ENCODE results near the gene GPR108. TPM values are rescaled to one million over a fixed set of nuclear protein-coding genes. Genes with fewer than 3 reads are reported as not detected.

Gene GPR108
- 10 to 100 TPM; 38.2 to 61.7 (median 48.2) TPM for total RNA-seq

DNA sequence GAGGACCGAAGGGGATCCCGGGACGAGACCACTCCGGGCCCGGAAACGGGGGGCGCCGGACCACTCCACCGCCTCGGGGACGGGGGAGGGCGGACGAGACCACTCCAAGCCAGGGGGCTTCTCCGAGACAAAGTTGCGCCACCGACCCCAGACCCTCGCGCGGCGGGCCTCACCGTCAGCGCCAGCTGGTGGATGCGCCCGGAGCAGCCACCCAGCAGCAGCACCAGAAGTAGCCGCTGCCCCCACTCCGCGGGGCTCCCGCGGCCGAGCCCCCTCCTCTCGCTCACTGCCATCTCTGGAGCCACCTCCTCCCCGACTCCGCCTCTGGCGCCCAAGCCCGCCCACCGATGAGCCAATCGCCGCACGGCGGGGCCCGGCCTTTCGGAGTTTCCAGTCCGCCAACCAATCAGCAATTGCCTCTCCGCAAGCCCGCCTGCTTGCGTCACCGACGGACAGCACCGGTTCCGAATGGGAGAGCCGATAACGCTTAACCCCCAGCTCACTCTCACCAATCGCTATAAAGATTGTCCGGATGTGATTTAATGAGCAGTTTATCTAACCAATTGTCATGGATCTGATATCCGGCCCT, at the start of gene GPR108:
Gene GPR108, minus strand, starts transcription at position 297 of the 589 bp plus-strand sequence. Its CDS starts 4 bp downstream, at position 293.
- H3K27ac ChIP-seq (replicated peaks in 1 of 4), result peak within 1 kb of the TSS; percentile 95 to 99 (median 97)
- H3K36me3 ChIP-seq, result peaks cover 5 to 22% (median 20%) of the 10 kb centered on the region in 4 donors
- DNase-seq (ENCODE audit: extremely low spot score), result peak; percentile 100
- H3K4me1 ChIP-seq, result peaks cover 37 to 68% (median 49%) of the 10 kb centered on the region in 4 donors
- no peaks in the 10 kb centered on the region for H3K9me3 ChIP-seq
- intact Hi-C loops (cut with DNase I), result loop anchor here (5.0 to 10.0 kb wide), 3 partner anchors 103 to 220 kb away; no protein-coding TSS in a partner anchor
- H3K4me3 ChIP-seq, result peak within 1 kb of the TSS; percentile 83 to 95 (median 88)
- no peaks in the 10 kb centered on the region for H3K27me3 ChIP-seq
- 0% methylated on average over 22 of the region's 55 CpGs for WGBS
- TF ChIP-seq POLR2A (IDR thresholded peaks at IDR 0.05; ENCODE audit: low read depth), result no peak
- TF ChIP-seq EP300 (IDR thresholded peaks at IDR 0.05), result no peak
- peak; percentile 29 to 76 for TF ChIP-seq POLR2AphosphoS5 (IDR thresholded peaks at IDR 0.05)
- TF ChIP-seq, protein P1, sequence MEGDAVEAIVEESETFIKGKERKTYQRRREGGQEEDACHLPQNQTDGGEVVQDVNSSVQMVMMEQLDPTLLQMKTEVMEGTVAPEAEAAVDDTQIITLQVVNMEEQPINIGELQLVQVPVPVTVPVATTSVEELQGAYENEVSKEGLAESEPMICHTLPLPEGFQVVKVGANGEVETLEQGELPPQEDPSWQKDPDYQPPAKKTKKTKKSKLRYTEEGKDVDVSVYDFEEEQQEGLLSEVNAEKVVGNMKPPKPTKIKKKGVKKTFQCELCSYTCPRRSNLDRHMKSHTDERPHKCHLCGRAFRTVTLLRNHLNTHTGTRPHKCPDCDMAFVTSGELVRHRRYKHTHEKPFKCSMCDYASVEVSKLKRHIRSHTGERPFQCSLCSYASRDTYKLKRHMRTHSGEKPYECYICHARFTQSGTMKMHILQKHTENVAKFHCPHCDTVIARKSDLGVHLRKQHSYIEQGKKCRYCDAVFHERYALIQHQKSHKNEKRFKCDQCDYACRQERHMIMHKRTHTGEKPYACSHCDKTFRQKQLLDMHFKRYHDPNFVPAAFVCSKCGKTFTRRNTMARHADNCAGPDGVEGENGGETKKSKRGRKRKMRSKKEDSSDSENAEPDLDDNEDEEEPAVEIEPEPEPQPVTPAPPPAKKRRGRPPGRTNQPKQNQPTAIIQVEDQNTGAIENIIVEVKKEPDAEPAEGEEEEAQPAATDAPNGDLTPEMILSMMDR (IDR thresholded peaks at IDR 0.05), result no peak

DNA sequence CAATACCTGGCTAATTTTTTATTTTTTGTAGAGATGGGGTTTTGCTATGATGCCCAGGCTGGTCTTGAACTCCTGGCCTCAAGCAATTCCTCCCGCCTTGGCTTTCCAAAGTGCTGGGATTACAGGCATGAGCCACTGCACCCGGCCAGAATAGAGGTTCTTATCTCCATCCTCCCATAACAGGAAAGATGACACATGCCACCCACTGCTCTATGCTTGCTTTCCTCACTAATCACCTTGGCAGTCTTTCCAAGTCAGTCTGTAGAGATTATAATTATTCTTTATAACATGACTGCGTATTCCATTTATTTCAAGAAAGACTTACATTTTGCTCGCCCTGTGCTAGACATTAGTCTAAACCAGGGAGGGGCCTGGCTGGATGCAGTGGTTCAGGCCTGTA, 41.8 kb upstream of the GPR108 start:
- Histone ChIP-seq H3K9me3 (no peaks in the 10 kb centered on the region), H3K27me3 (no peaks in the 10 kb centered on the region), H3K36me3 (no peaks in the 10 kb centered on the region), H3K27ac (replicated peaks in 1 of 4) (no peak overlapping the region), H3K4me1 (peaks cover 0 to 8% (median 2%) of the 10 kb centered on the region in 4 donors), H3K4me3 (no peak overlapping the region)
- no peak for DNase-seq (ENCODE audit: extremely low spot score)
- 53% methylated on average over 4 of the region's 4 CpGs for WGBS
- intact Hi-C loops (cut with DNase I), result no loop called here
- TF ChIP-seq EP300 (IDR thresholded peaks at IDR 0.05), result no peak
- TF ChIP-seq POLR2A (IDR thresholded peaks at IDR 0.05; ENCODE audit: low read depth), result no peak
- no peak for TF ChIP-seq POLR2AphosphoS5 (IDR thresholded peaks at IDR 0.05)
- TF ChIP-seq, protein P1 (IDR thresholded peaks at IDR 0.05), result no peak

DNA sequence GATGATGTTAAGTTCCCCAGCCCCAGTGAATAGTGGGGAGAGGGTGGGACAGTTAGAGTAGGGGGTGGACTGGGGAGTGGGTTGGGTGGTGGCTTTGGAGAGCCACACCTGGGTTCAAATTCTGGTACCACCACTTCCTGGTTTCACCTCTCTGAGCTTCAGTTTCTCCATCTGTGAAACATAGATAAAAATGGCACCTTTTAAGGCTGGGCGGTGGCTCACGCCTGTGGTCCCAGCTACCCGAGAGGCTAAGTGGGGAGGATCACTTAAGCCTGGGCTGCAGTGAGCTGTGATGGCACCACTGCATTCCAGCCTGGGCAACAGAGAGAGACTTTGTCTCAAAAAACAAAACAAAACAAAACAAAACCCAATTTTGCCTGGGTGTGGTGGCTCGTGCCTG, 41.0 kb upstream of the GPR108 start:
- intact Hi-C loops (cut with DNase I), result no loop called here
- Histone ChIP-seq H3K27ac (replicated peaks in 1 of 4) (no peak overlapping the region), H3K4me3 (no peak overlapping the region), H3K27me3 (peaks cover 0 to 1% (median 0%) of the 10 kb centered on the region in 4 donors), H3K36me3 (no peaks in the 10 kb centered on the region), H3K4me1 (peaks cover 0 to 8% (median 2%) of the 10 kb centered on the region in 4 donors), H3K9me3 (no peaks in the 10 kb centered on the region)
- 87% methylated on average over 4 of the region's 4 CpGs for WGBS
- TF ChIP-seq, protein P1 (IDR thresholded peaks at IDR 0.05), result no peak
- TF ChIP-seq EP300 (IDR thresholded peaks at IDR 0.05), result no peak
- no peak for TF ChIP-seq POLR2AphosphoS5 (IDR thresholded peaks at IDR 0.05)
- TF ChIP-seq POLR2A (IDR thresholded peaks at IDR 0.05; ENCODE audit: low read depth), result no peak
- no peak for DNase-seq (ENCODE audit: extremely low spot score)

DNA sequence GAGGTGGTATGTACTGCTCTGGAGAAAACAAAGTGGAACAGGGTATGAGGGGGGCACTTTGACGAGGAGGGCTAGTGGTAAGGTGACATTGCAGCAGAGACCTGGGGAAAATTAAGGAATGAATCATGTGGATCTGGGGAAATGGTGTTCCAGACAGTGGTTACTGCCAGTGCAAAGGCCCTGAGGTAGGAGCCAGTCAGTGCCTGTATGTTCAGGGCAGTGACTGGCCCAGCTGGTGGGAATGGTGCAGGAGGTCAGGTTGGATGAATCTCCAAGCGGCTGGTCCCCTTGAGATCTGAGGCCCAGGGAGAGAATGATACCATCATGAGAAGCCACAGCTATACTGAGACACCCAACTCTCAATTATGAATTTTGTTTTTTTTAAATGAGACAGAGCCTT, 40.1 kb upstream of the GPR108 start:
- no peak overlapping the region for H3K27ac ChIP-seq (replicated peaks in 1 of 4)
- no peaks in the 10 kb centered on the region for H3K36me3 ChIP-seq
- DNase-seq (ENCODE audit: extremely low spot score), result no peak
- TF ChIP-seq POLR2AphosphoS5 (IDR thresholded peaks at IDR 0.05), result no peak
- TF ChIP-seq, protein P1 (IDR thresholded peaks at IDR 0.05), result no peak
- TF ChIP-seq POLR2A (IDR thresholded peaks at IDR 0.05; ENCODE audit: low read depth), result no peak
- no peak for TF ChIP-seq EP300 (IDR thresholded peaks at IDR 0.05)
- WGBS, result 81% methylated on average over 2 of the region's 2 CpGs
- H3K4me3 ChIP-seq, result no peak overlapping the region
- H3K4me1 ChIP-seq, result peaks cover 0 to 8% (median 2%) of the 10 kb centered on the region in 4 donors
- H3K27me3 ChIP-seq, result peaks cover 0 to 10% (median 0%) of the 10 kb centered on the region in 4 donors
- intact Hi-C loops (cut with DNase I), result no loop called here
- H3K9me3 ChIP-seq, result no peaks in the 10 kb centered on the region
